GM12878 (cell line): ENCODE measurements around the gene TES. TPM values are rescaled to one million over a fixed set of nuclear protein-coding genes. Genes with fewer than 3 reads are reported as not detected.

Experiments
- ATAC-seq: fragments of 200-7000 bp; cut with Tn5 transposase; 3 replicates; pipeline ENCODE4 v1.9.1; 2020; ENCODE audit warnings: mild to moderate bottlenecking, moderate library complexity
- BruUV-seq: library from RNA; stranded (reverse); fragments of 400-500 nt; replicated peaks from 2 replicates; lab custom pipeline; 2021; lab: Mats Ljungman, UMichigan
- CTCF ChIA-PET: fragments of 300-600 bp; sonication (Branson Sonifier 250); formaldehyde crosslinking; extraction: SDS; loops from one replicate; lab custom pipeline; 2021; ENCODE audit warnings: inconsistent platforms; lab: Yijun Ruan, JAX
- POLR2A ChIA-PET: fragments of 350-600 bp; formaldehyde crosslinking; extraction: SDS; loops from one replicate; lab custom pipeline; 2021; ENCODE audit warnings: inconsistent platforms; lab: Charles Lee
- RAD21 ChIA-PET: fragments of 300-600 bp; sonication (Branson Sonifier 250); formaldehyde crosslinking; loops from one replicate; lab custom pipeline; 2023; ENCODE audit warnings: antibody characterized with exemption; ENCODE audit not compliant: unreplicated experiment; lab: Charles Lee
- SMC1A ChIA-PET: fragments of 300-600 bp; sonication (Branson Sonifier 250); formaldehyde crosslinking; loops from one replicate; lab custom pipeline; 2023; ENCODE audit not compliant: unreplicated experiment, uncharacterized antibody; lab: Charles Lee
- DNase-seq: peaks from one replicate; pipeline ENCODE4 v3.0.0-alpha.2; 2011; ENCODE audit warnings: low read depth, low spot score
- FAIRE-seq: peaks from 3 replicates; lab custom pipeline; 2011; peaks lifted over from hg19 to GRCh38; lab: Jason Lieb, UNC
- H2AFZ ChIP-seq: 2 replicates; pipeline ENCODE4 v1.6.0; 2011; ENCODE audit warnings: low read depth, low read length, control low read depth; ENCODE audit not compliant: control insufficient read depth
- H3K27ac ChIP-seq: 2 replicates; pipeline ENCODE4 v1.5.1; 2011; ENCODE audit warnings: control low read depth; ENCODE audit not compliant: control insufficient read depth, insufficient read depth
- H3K27me3 ChIP-seq, 2 experiments: replicated peaks in 1 of 2; 2 replicates each; pipeline versions ENCODE4 v1.6.0 to v1.6.1; 2011; ENCODE audit warnings: low read length in 1 of 2; ENCODE audit not compliant: control insufficient read depth in 2 of 2, insufficient read depth in 2 of 2
- H3K36me3 ChIP-seq, 2 experiments: 2 replicates each; pipeline ENCODE4 v1.5.1; 2011; ENCODE audit warnings: low read length in 1 of 2; ENCODE audit not compliant: control insufficient read depth in 2 of 2, insufficient read depth in 2 of 2
- H3K4me1 ChIP-seq: 2 replicates; pipeline ENCODE4 v1.6.1; 2011; ENCODE audit warnings: mild to moderate bottlenecking, low read length, moderate library complexity, mixed read lengths; ENCODE audit not compliant: control insufficient read depth, insufficient read depth
- H3K4me2 ChIP-seq: 2 replicates; pipeline ENCODE4 v1.6.0; 2011; ENCODE audit warnings: control low read depth; ENCODE audit not compliant: control insufficient read depth, insufficient read depth
- H3K4me3 ChIP-seq: fragments of 200-600 bp; sonication (generic); 2 replicates; pipeline ENCODE4 v1.5.1; 2016
- H3K79me2 ChIP-seq: 2 replicates; pipeline ENCODE4 v1.6.0; 2011; ENCODE audit warnings: low read length; ENCODE audit not compliant: control insufficient read depth, insufficient read depth
- H3K9ac ChIP-seq: 2 replicates; pipeline ENCODE4 v1.8.0; 2011; ENCODE audit warnings: low read length, control low read depth, mixed read lengths; ENCODE audit not compliant: control insufficient read depth, insufficient read depth
- H3K9me3 ChIP-seq: replicated peaks from 3 replicates; pipeline ENCODE4 v1.5.1; 2011; ENCODE audit warnings: mild to moderate bottlenecking, low read length; ENCODE audit not compliant: control insufficient read depth, insufficient read depth
- H4K20me1 ChIP-seq: 2 replicates; pipeline ENCODE4 v1.6.0; 2011; ENCODE audit not compliant: control insufficient read depth, insufficient read depth
- GABPA ChIP-seq: IDR thresholded peaks from 2 replicates; pipeline ENCODE4 v1.6.1; 2014; ENCODE audit warnings: antibody characterized with exemption, low read depth, mild to moderate bottlenecking, inconsistent platforms
- MXI1 ChIP-seq: fragments of 150-350 bp; IDR thresholded peaks from 2 replicates; pipeline ENCODE4 v1.6.1; 2011; ENCODE audit warnings: low read depth, mild to moderate bottlenecking, inconsistent platforms, low read length, improper control_type of control experiment
- TCF3 ChIP-seq: IDR thresholded peaks from 2 replicates; pipeline ENCODE4 v1.6.1; 2012; ENCODE audit warnings: low read depth, mild to moderate bottlenecking, low read length, borderline replicate concordance; ENCODE audit not compliant: insufficient read depth
- WGBS: methylation state at CpG from one replicate; pipeline ENCODE4 v1.1.6; 2016; ENCODE audit warnings: low lambda C conversion rate; ENCODE audit not compliant: insufficient replicate concordance, insufficient coverage; ENCODE audit errors: missing lambda C conversion rate; 5-methylcytosine and 5-hydroxymethylcytosine counted together
- in situ Hi-C: fragments of 300-500 bp; cut with MboI; formaldehyde crosslinking; loops from 9 replicates; pipeline ENCODE4 v1.14.3; 2018; ENCODE audit warnings: mixed read lengths
- intact Hi-C: fragments of 100-400 bp; cut with micrococcal nuclease; formaldehyde crosslinking; loops from one replicate; pipeline ENCODE4 v1.14.2; 2022; ENCODE audit not compliant: unreplicated experiment
- polyA plus RNA-seq, 11 experiments: library from polyadenylated mRNA; depleted of rRNA in 4 of 11; unstranded in 6 of 11; stranded (reverse) in 5 of 11; fragments of >200 nt; fragmentation: Nextera tagmentation in 4 of 11; fragmentation: Illumina TruSeq in 1 of 11; extraction: Ambion mirVana in 4 of 11; extraction: Trizol in 1 of 11; gene quantifications; 1 replicate in 1 of 11; 2 replicates in 10 of 11; pipeline versions ENCODE4 v1.2.1 to v1.2.3, GENCODE V29; 2011 to 2016; ENCODE audit warnings: inconsistent platforms in 2 of 11, missing spikeins in 2 of 11, low read depth in 1 of 11
- total RNA-seq, 4 experiments: library from RNA; depleted of rRNA in 3 of 4; stranded (reverse); fragments of >200 nt in 3 of 4; fragmentation: Illumina TruSeq in 1 of 4; extraction: Trizol in 1 of 4; gene quantifications; 2 replicates each; pipeline versions ENCODE4 v1.2.1 to v1.2.3, GENCODE V29; 2013 to 2021
- TF ChIP-seq, protein P1 (sequence below), 3 experiments: IDR thresholded peaks in 2 of 3; conservative IDR thresholded peaks in 1 of 3; 2 replicates each; pipeline ENCODE4 v1.5.1; 2011; ENCODE audit warnings: low read depth in 3 of 3, low read length in 3 of 3, mild to moderate bottlenecking in 3 of 3, control low read depth in 2 of 3, moderate library complexity in 2 of 3, inconsistent platforms in 1 of 3, mixed read lengths in 1 of 3; ENCODE audit not compliant: control insufficient read depth in 2 of 3, insufficient read depth in 1 of 3; ENCODE audit errors: extremely low read depth in 1 of 3
- TF ChIP-seq, protein P2 (sequence below): fragments of 450-650 bp; IDR thresholded peaks from 2 replicates; pipeline ENCODE4 v1.6.1; 2016; ENCODE audit warnings: mild to moderate bottlenecking, moderate library complexity, borderline replicate concordance

The TES gene
- total and polyA plus RNA-seq, 10 of the 15 experiments (the other 5 are each of a cell fraction or from before 2014, with no cell fraction given), result 31.2 to 77.5 (median 59.2) TPM

DNA sequence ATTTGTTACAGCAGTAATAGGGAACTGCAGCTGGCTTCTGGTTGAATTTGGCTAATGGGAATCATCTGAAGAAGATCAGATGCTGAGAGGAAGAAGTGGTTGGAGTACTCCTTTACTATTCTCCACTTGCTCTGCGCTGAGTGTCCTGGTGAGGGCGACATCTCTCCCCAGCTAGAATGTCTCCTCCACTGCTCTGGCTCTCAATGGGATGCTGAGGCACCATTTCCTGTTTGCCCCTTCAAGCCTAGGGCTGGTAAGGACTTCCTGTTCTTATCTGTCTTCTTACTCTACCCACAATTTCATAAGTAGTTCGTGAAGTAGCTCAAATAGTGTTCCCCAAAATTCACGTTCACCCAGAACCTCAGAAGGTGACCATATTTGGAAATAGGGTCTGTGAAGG, 43.2 kb upstream of the TES start:
- Histone ChIP-seq H3K9ac (no peak overlapping the region), H3K27ac (no peak overlapping the region), H3K4me1 (peaks cover 39% of the 10 kb centered on the region), H2AFZ (no peak overlapping the region), H4K20me1 (no peaks in the 10 kb centered on the region), H3K4me2 (no peak overlapping the region), H3K4me3 (no peak overlapping the region), H3K9me3 (no peaks in the 10 kb centered on the region; the same call in 2 of the 3 replicates), H3K27me3 (no peaks in the 10 kb centered on the region), H3K79me2 (no peaks in the 10 kb centered on the region), H3K36me3 (no peaks in the 10 kb centered on the region)
- DNase-seq (no peak), ATAC-seq (no peak), FAIRE-seq (no peak)
- RAD21 ChIA-PET, result interaction anchor here (1.4 to 2.0 kb wide), 5 partner anchors 13 to 69 kb away, joined by 3 to 7 read pairs (median 7); partner anchors contain the start of gene TES
- WGBS, result 52% methylated on average over 4 of the region's 4 CpGs
- in situ Hi-C loops, result no loop called here
- POLR2A ChIA-PET, result no interaction called here
- intact Hi-C loops, result no loop called here
- no TSS peak for BruUV-seq
- SMC1A ChIA-PET, result interaction anchor here (0.7 to 2.2 kb wide), 12 partner anchors 9 to 424 kb away, joined by 3 to 11 read pairs (median 4); no protein-coding TSS in a partner anchor
- TF ChIP-seq, protein P1, sequence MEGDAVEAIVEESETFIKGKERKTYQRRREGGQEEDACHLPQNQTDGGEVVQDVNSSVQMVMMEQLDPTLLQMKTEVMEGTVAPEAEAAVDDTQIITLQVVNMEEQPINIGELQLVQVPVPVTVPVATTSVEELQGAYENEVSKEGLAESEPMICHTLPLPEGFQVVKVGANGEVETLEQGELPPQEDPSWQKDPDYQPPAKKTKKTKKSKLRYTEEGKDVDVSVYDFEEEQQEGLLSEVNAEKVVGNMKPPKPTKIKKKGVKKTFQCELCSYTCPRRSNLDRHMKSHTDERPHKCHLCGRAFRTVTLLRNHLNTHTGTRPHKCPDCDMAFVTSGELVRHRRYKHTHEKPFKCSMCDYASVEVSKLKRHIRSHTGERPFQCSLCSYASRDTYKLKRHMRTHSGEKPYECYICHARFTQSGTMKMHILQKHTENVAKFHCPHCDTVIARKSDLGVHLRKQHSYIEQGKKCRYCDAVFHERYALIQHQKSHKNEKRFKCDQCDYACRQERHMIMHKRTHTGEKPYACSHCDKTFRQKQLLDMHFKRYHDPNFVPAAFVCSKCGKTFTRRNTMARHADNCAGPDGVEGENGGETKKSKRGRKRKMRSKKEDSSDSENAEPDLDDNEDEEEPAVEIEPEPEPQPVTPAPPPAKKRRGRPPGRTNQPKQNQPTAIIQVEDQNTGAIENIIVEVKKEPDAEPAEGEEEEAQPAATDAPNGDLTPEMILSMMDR (IDR thresholded peaks at IDR 0.05 in 2 of 3, conservative IDR thresholded peaks at IDR 0.05 in 1 of 3; ENCODE audit: control insufficient read depth in 2 of 3, extremely low read depth in 1 of 3, insufficient read depth in 1 of 3, low read depth in 3 of 3, low read length in 3 of 3), result peak in 2 of 3 experiments; percentile 15 to 28; a peak in 2 of 6 replicates
- TF ChIP-seq GABPA, result no peak
- CTCF ChIA-PET, result interaction anchor here (1.2 to 3.1 kb wide), 9 partner anchors 9 to 424 kb away, joined by 3 to 19 read pairs (median 5); no protein-coding TSS in a partner anchor

DNA sequence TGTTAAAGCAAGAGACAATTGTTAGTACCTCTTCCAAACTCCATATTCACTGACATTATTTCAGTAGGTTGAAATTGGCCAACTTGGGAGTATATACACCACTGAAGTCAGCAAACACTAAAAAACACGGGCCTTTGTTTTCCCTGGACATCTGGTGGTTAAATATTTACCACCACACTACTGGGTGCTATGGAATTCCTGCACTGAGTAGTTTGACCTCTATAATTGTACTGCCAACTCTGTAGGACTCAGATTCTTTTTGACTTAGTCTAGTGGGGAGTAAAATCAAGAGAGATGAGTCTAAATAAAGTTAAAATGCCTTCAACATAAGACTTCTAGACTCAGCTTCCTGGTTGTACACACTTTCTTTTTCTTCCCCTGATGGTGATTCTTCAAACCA, 41.3 kb upstream of the TES start:
- H3K4me2 ChIP-seq, result no peak overlapping the region
- no peaks in the 10 kb centered on the region for H4K20me1 ChIP-seq
- ATAC-seq, result no peak
- in situ Hi-C loops, result no loop called here
- CTCF ChIA-PET, result interaction anchor here (1.3 to 6.8 kb wide), 5 partner anchors 11 to 422 kb away, joined by 5 to 85 read pairs (median 7); no protein-coding TSS in a partner anchor
- H3K36me3 ChIP-seq, result no peaks in the 10 kb centered on the region
- no peak overlapping the region for H3K27ac ChIP-seq
- SMC1A ChIA-PET, result interaction anchor here (1.0 to 1.4 kb wide), 4 partner anchors 11 to 67 kb away, joined by 3 to 4 read pairs (median 4); no protein-coding TSS in a partner anchor
- intact Hi-C loops, result no loop called here
- FAIRE-seq, result no peak
- H3K4me3 ChIP-seq, result no peak overlapping the region
- H3K9me3 ChIP-seq, result no peaks in the 10 kb centered on the region; the same call in 2 of the 3 replicates
- H3K27me3 ChIP-seq, result no peaks in the 10 kb centered on the region
- BruUV-seq, result no TSS peak
- DNase-seq, result no peak
- H3K4me1 ChIP-seq, result peaks cover 23% of the 10 kb centered on the region
- 77% methylated on average over 1 of the region's 1 CpG for WGBS
- no peak overlapping the region for H3K9ac ChIP-seq
- RAD21 ChIA-PET, result interaction anchor here (2.2 kb wide), 1 partner anchor 30 kb away, joined by 9 read pairs; no protein-coding TSS in a partner anchor
- POLR2A ChIA-PET, result no interaction called here
- no peaks in the 10 kb centered on the region for H3K79me2 ChIP-seq
- H2AFZ ChIP-seq, result no peak overlapping the region; the same call in 1 of the 2 replicates
- TF ChIP-seq MXI1 (no peak), TCF3 (no peak)
- TF ChIP-seq, protein P2, sequence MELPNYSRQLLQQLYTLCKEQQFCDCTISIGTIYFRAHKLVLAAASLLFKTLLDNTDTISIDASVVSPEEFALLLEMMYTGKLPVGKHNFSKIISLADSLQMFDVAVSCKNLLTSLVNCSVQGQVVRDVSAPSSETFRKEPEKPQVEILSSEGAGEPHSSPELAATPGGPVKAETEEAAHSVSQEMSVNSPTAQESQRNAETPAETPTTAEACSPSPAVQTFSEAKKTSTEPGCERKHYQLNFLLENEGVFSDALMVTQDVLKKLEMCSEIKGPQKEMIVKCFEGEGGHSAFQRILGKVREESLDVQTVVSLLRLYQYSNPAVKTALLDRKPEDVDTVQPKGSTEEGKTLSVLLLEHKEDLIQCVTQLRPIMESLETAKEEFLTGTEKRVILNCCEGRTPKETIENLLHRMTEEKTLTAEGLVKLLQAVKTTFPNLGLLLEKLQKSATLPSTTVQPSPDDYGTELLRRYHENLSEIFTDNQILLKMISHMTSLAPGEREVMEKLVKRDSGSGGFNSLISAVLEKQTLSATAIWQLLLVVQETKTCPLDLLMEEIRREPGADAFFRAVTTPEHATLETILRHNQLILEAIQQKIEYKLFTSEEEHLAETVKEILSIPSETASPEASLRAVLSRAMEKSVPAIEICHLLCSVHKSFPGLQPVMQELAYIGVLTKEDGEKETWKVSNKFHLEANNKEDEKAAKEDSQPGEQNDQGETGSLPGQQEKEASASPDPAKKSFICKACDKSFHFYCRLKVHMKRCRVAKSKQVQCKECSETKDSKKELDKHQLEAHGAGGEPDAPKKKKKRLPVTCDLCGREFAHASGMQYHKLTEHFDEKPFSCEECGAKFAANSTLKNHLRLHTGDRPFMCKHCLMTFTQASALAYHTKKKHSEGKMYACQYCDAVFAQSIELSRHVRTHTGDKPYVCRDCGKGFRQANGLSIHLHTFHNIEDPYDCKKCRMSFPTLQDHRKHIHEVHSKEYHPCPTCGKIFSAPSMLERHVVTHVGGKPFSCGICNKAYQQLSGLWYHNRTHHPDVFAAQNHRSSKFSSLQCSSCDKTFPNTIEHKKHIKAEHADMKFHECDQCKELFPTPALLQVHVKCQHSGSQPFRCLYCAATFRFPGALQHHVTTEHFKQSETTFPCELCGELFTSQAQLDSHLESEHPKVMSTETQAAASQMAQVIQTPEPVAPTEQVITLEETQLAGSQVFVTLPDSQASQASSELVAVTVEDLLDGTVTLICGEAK, result peak; percentile 73
